ENCODE data around the gene LRBA.
A peak's percentile ranks its signal among the peaks of the same experiment; 100 is the strongest.

The LRBA gene

GRCh38 chr4:150230561-150230960, 784.5 kb downstream of the LRBA start:
- peaks cover 0 to 22% (median 1%) of the 10 kb centered on the region in 4 experiments for H3K36me3 ChIP-seq (ENCODE audit: control insufficient read depth in 4 of 4, insufficient read depth in 4 of 4, low read length in 3 of 4)
- H3K9me3 ChIP-seq (ENCODE audit: control extremely low read depth in 1 of 5, control insufficient read depth in 4 of 5, insufficient read depth in 2 of 5, low read depth in 1 of 5, low read length in 4 of 5) = no peaks in the 10 kb centered on the region
- DNase-seq = no peak
- no peak overlapping the region for H3K4me3 ChIP-seq (ENCODE audit: control insufficient read depth in 1 of 7, extremely low read depth in 1 of 7, insufficient read depth in 4 of 7, low read depth in 2 of 7, low read length in 6 of 7)
- POLR2A ChIA-PET = no interaction called here
- H3K27ac ChIP-seq (ENCODE audit: insufficient read depth in 1 of 2, low read depth in 1 of 2, low read length in 2 of 2, poor library complexity in 1 of 2, severe bottlenecking in 2 of 2) = no peak overlapping the region
- H3K27me3 ChIP-seq (replicated peaks in 2 of 5; ENCODE audit: control insufficient read depth in 4 of 5, insufficient read depth in 5 of 5, low read length in 4 of 5) = no peaks in the 10 kb centered on the region
- 84% methylated on average over 2 of the region's 2 CpGs for WGBS (ENCODE audit: insufficient coverage)
- H3K4me1 ChIP-seq (ENCODE audit: control extremely low read depth in 1 of 4, control insufficient read depth in 4 of 4, insufficient read depth in 4 of 4, low read length in 3 of 4) = no peaks in the 10 kb centered on the region
- CTCF ChIA-PET = interaction anchor here (1.1 to 2.4 kb wide), 3 partner anchors 11 to 13 kb away, joined by 3 to 8 read pairs (median 4); no protein-coding TSS in a partner anchor

GRCh38 chr4:150229520-150229919, 785.6 kb downstream of the LRBA start:
- Histone ChIP-seq H3K4me3 (ENCODE audit: control insufficient read depth in 1 of 7, extremely low read depth in 1 of 7, insufficient read depth in 4 of 7, low read depth in 2 of 7, low read length in 6 of 7) (no peak overlapping the region), H3K36me3 (ENCODE audit: control insufficient read depth in 4 of 4, insufficient read depth in 4 of 4, low read length in 3 of 4) (peaks cover 0 to 22% (median 3%) of the 10 kb centered on the region in 4 experiments), H3K4me1 (ENCODE audit: control extremely low read depth in 1 of 4, control insufficient read depth in 4 of 4, insufficient read depth in 4 of 4, low read length in 3 of 4) (no peaks in the 10 kb centered on the region), H3K27ac (ENCODE audit: insufficient read depth in 1 of 2, low read depth in 1 of 2, low read length in 2 of 2, poor library complexity in 1 of 2, severe bottlenecking in 2 of 2) (no peak overlapping the region), H3K27me3 (replicated peaks in 2 of 5; ENCODE audit: control insufficient read depth in 4 of 5, insufficient read depth in 5 of 5, low read length in 4 of 5) (peaks cover 0 to 1% (median 0%) of the 10 kb centered on the region in 5 experiments), H3K9me3 (ENCODE audit: control extremely low read depth in 1 of 5, control insufficient read depth in 4 of 5, insufficient read depth in 2 of 5, low read depth in 1 of 5, low read length in 4 of 5) (no peaks in the 10 kb centered on the region)
- no CpG with 5 or more reads among the region's 1 CpG for WGBS (ENCODE audit: insufficient coverage)
- ChIA-PET POLR2A (no interaction called here), CTCF (interaction anchor here (1.3 kb wide), 1 partner anchor 10 kb away, joined by 3 read pairs; no protein-coding TSS in a partner anchor)
- DNase-seq = no peak

- H3K27me3 ChIP-seq (replicated peaks in 2 of 5; ENCODE audit: control insufficient read depth in 4 of 5, insufficient read depth in 5 of 5, low read length in 4 of 5) = peaks cover 0 to 1% (median 0%) of the 10 kb centered on the region in 5 experiments
- WGBS (ENCODE audit: insufficient coverage) = 96% methylated on average over 5 of the region's 6 CpGs
- ChIA-PET CTCF (interaction anchor here (1.4 kb wide), 1 partner anchor 18 kb away, joined by 4 read pairs; no protein-coding TSS in a partner anchor), POLR2A (no interaction called here)
- H3K9me3 ChIP-seq (ENCODE audit: control extremely low read depth in 1 of 5, control insufficient read depth in 4 of 5, insufficient read depth in 2 of 5, low read depth in 1 of 5, low read length in 4 of 5) = no peaks in the 10 kb centered on the region
- no peaks in the 10 kb centered on the region for H3K4me1 ChIP-seq (ENCODE audit: control extremely low read depth in 1 of 4, control insufficient read depth in 4 of 4, insufficient read depth in 4 of 4, low read length in 3 of 4)
- no peak for DNase-seq
- peaks cover 0 to 8% (median 2%) of the 10 kb centered on the region in 4 experiments for H3K36me3 ChIP-seq (ENCODE audit: control insufficient read depth in 4 of 4, insufficient read depth in 4 of 4, low read length in 3 of 4)
- no peak overlapping the region for H3K4me3 ChIP-seq (ENCODE audit: control insufficient read depth in 1 of 7, extremely low read depth in 1 of 7, insufficient read depth in 4 of 7, low read depth in 2 of 7, low read length in 6 of 7)
- H3K27ac ChIP-seq (ENCODE audit: insufficient read depth in 1 of 2, low read depth in 1 of 2, low read length in 2 of 2, poor library complexity in 1 of 2, severe bottlenecking in 2 of 2) = no peak overlapping the region
Observed at GRCh38 chr4:150224896-150225591, 790.0 kb downstream of the LRBA start.

GRCh38 chr4:150219841-150220240, 795.2 kb downstream of the LRBA start:
- H3K9me3 ChIP-seq (ENCODE audit: control extremely low read depth in 1 of 5, control insufficient read depth in 4 of 5, insufficient read depth in 2 of 5, low read depth in 1 of 5, low read length in 4 of 5) = no peaks in the 10 kb centered on the region
- H3K36me3 ChIP-seq (ENCODE audit: control insufficient read depth in 4 of 4, insufficient read depth in 4 of 4, low read length in 3 of 4) = no peaks in the 10 kb centered on the region
- CTCF ChIA-PET = interaction anchor here (0.7 to 2.5 kb wide), 3 partner anchors 10 to 23 kb away, joined by 3 to 8 read pairs (median 5); no protein-coding TSS in a partner anchor
- no peak overlapping the region for H3K27ac ChIP-seq (ENCODE audit: insufficient read depth in 1 of 2, low read depth in 1 of 2, low read length in 2 of 2, poor library complexity in 1 of 2, severe bottlenecking in 2 of 2)
- POLR2A ChIA-PET = no interaction called here
- H3K4me3 ChIP-seq (ENCODE audit: control insufficient read depth in 1 of 7, extremely low read depth in 1 of 7, insufficient read depth in 4 of 7, low read depth in 2 of 7, low read length in 6 of 7) = no peak overlapping the region
- WGBS (ENCODE audit: insufficient coverage) = 95% methylated on average over 4 of the region's 4 CpGs
- peaks cover 0 to 1% (median 0%) of the 10 kb centered on the region in 5 experiments for H3K27me3 ChIP-seq (replicated peaks in 2 of 5; ENCODE audit: control insufficient read depth in 4 of 5, insufficient read depth in 5 of 5, low read length in 4 of 5)
- H3K4me1 ChIP-seq (ENCODE audit: control extremely low read depth in 1 of 4, control insufficient read depth in 4 of 4, insufficient read depth in 4 of 4, low read length in 3 of 4) = peaks cover 0 to 6% (median 1%) of the 10 kb centered on the region in 4 experiments
- no peak for DNase-seq

- no peaks in the 10 kb centered on the region for H3K36me3 ChIP-seq (ENCODE audit: control insufficient read depth in 4 of 4, insufficient read depth in 4 of 4, low read length in 3 of 4)
- DNase-seq = no peak
- 95% methylated on average over 2 of the region's 2 CpGs for WGBS (ENCODE audit: insufficient coverage)
- H3K4me3 ChIP-seq (ENCODE audit: control insufficient read depth in 1 of 7, extremely low read depth in 1 of 7, insufficient read depth in 4 of 7, low read depth in 2 of 7, low read length in 6 of 7) = no peak overlapping the region
- ChIA-PET POLR2A (no interaction called here), CTCF (interaction anchor here (1.1 to 1.8 kb wide), 2 partner anchors 9 to 13 kb away, joined by 4 to 5 read pairs; no protein-coding TSS in a partner anchor)
- H3K27me3 ChIP-seq (replicated peaks in 2 of 5; ENCODE audit: control insufficient read depth in 4 of 5, insufficient read depth in 5 of 5, low read length in 4 of 5) = no peaks in the 10 kb centered on the region
- no peaks in the 10 kb centered on the region for H3K9me3 ChIP-seq (ENCODE audit: control extremely low read depth in 1 of 5, control insufficient read depth in 4 of 5, insufficient read depth in 2 of 5, low read depth in 1 of 5, low read length in 4 of 5)
- H3K4me1 ChIP-seq (ENCODE audit: control extremely low read depth in 1 of 4, control insufficient read depth in 4 of 4, insufficient read depth in 4 of 4, low read length in 3 of 4) = peaks cover 0 to 6% (median 1%) of the 10 kb centered on the region in 4 experiments
- H3K27ac ChIP-seq (ENCODE audit: insufficient read depth in 1 of 2, low read depth in 1 of 2, low read length in 2 of 2, poor library complexity in 1 of 2, severe bottlenecking in 2 of 2) = no peak overlapping the region
Observed at GRCh38 chr4:150218447-150218846, 796.6 kb downstream of the LRBA start.

- ChIA-PET POLR2A (no interaction called here), CTCF (interaction anchor here (0.8 to 1.8 kb wide), 7 partner anchors 9 to 238 kb away, joined by 3 to 5 read pairs (median 4); no protein-coding TSS in a partner anchor)
- Histone ChIP-seq H3K9me3 (ENCODE audit: control extremely low read depth in 1 of 5, control insufficient read depth in 4 of 5, insufficient read depth in 2 of 5, low read depth in 1 of 5, low read length in 4 of 5) (no peaks in the 10 kb centered on the region), H3K36me3 (ENCODE audit: control insufficient read depth in 4 of 4, insufficient read depth in 4 of 4, low read length in 3 of 4) (no peaks in the 10 kb centered on the region), H3K4me1 (ENCODE audit: control extremely low read depth in 1 of 4, control insufficient read depth in 4 of 4, insufficient read depth in 4 of 4, low read length in 3 of 4) (peaks cover 0 to 9% (median 1%) of the 10 kb centered on the region in 4 experiments), H3K4me3 (ENCODE audit: control insufficient read depth in 1 of 7, extremely low read depth in 1 of 7, insufficient read depth in 4 of 7, low read depth in 2 of 7, low read length in 6 of 7) (no peak overlapping the region), H3K27ac (ENCODE audit: insufficient read depth in 1 of 2, low read depth in 1 of 2, low read length in 2 of 2, poor library complexity in 1 of 2, severe bottlenecking in 2 of 2) (no peak overlapping the region), H3K27me3 (replicated peaks in 2 of 5; ENCODE audit: control insufficient read depth in 4 of 5, insufficient read depth in 5 of 5, low read length in 4 of 5) (no peaks in the 10 kb centered on the region)
- DNase-seq = no peak
- WGBS (ENCODE audit: insufficient coverage) = 100% methylated on average over 4 of the region's 8 CpGs
Observed at GRCh38 chr4:150217808-150218207, 797.3 kb downstream of the LRBA start.

GRCh38 chr4:150217192-150217591, 797.9 kb downstream of the LRBA start:
- peak; percentile 14 to 32 (median 31) for DNase-seq
- Histone ChIP-seq H3K27me3 (replicated peaks in 2 of 5; ENCODE audit: control insufficient read depth in 4 of 5, insufficient read depth in 5 of 5, low read length in 4 of 5) (no peaks in the 10 kb centered on the region), H3K27ac (ENCODE audit: insufficient read depth in 1 of 2, low read depth in 1 of 2, low read length in 2 of 2, poor library complexity in 1 of 2, severe bottlenecking in 2 of 2) (no peak overlapping the region), H3K4me3 (ENCODE audit: control insufficient read depth in 1 of 7, extremely low read depth in 1 of 7, insufficient read depth in 4 of 7, low read depth in 2 of 7, low read length in 6 of 7) (no peak overlapping the region), H3K4me1 (ENCODE audit: control extremely low read depth in 1 of 4, control insufficient read depth in 4 of 4, insufficient read depth in 4 of 4, low read length in 3 of 4) (peaks cover 0 to 11% (median 1%) of the 10 kb centered on the region in 4 experiments), H3K9me3 (ENCODE audit: control extremely low read depth in 1 of 5, control insufficient read depth in 4 of 5, insufficient read depth in 2 of 5, low read depth in 1 of 5, low read length in 4 of 5) (no peaks in the 10 kb centered on the region), H3K36me3 (ENCODE audit: control insufficient read depth in 4 of 4, insufficient read depth in 4 of 4, low read length in 3 of 4) (no peaks in the 10 kb centered on the region)
- ChIA-PET CTCF (interaction anchor here (0.8 to 1.8 kb wide), 6 partner anchors 8 to 238 kb away, joined by 3 to 5 read pairs (median 4); no protein-coding TSS in a partner anchor), POLR2A (interaction anchor here (0.5 to 0.6 kb wide), 2 partner anchors 15 to 81 kb away, joined by 3 read pairs; no protein-coding TSS in a partner anchor)
- WGBS (ENCODE audit: insufficient coverage) = 49% methylated on average over 2 of the region's 3 CpGs

All from common myeloid progenitor, CD34-positive (primary cell).